Tibial artery (tissue), 4 donors: ENCODE results near the gene NTN1.
"Not testable (repeated sequence)": the region's sequence is repeated elsewhere in the genome, so short reads cannot be mapped to it uniquely, and the experiment has no call there.

ENCODE experiments used
- DNase-seq, 2 donors: peaks; one replicate each; pipeline ENCODE4 v3.0.0-alpha.2; 2019
- H3K27ac ChIP-seq, 2 donors: fragments of 200-600 bp; sonication (generic) in 1 of 2; 1 replicate in 1 of 2; 2 replicates in 1 of 2; pipeline ENCODE4 v1.5.1; 2018 to 2019; ENCODE audit warnings: mild to moderate bottlenecking in 1 of 2
- H3K27me3 ChIP-seq, 2 donors: fragments of 200-600 bp; sonication (generic) in 1 of 2; one replicate each; pipeline versions ENCODE4 v1.5.1 to v1.6.0; 2016 to 2019
- H3K36me3 ChIP-seq, 3 donors: fragments of 200-600 bp; sonication (generic) in 2 of 3; one replicate each; pipeline ENCODE4 v1.5.1; 2016 to 2019; ENCODE audit warnings: mild to moderate bottlenecking in 2 of 3
- H3K4me1 ChIP-seq, 4 donors: fragments of 200-600 bp; sonication (generic) in 2 of 4; 1 replicate in 3 of 4; 2 replicates in 1 of 4; pipeline ENCODE4 v1.5.1; 2016 to 2019
- H3K4me3 ChIP-seq, 2 donors: fragments of 200-600 bp; sonication (generic) in 1 of 2; 1 replicate in 1 of 2; 2 replicates in 1 of 2; pipeline ENCODE4 v1.5.1; 2018 to 2019; ENCODE audit warnings: mild to moderate bottlenecking in 2 of 2
- H3K9me3 ChIP-seq, 3 donors: fragments of 200-600 bp; sonication (generic) in 1 of 3; one replicate each; pipeline ENCODE4 v1.5.1; 2016 to 2019
- intact Hi-C: fragments of 100-400 bp; cut with DNase I; formaldehyde crosslinking; loops from one replicate; pipeline ENCODE4 v1.15.0; 2023; ENCODE audit warnings: low total_unique reads
- TF ChIP-seq, protein P1 (sequence below), 2 experiments: fragments of 200-600 bp in 1 of 2; fragments of 450-650 bp in 1 of 2; IDR thresholded peaks; one replicate each; pipeline ENCODE4 v1.5.1; 2017 to 2019; ENCODE audit warnings: antibody characterized with exemption in 2 of 2, mild to moderate bottlenecking in 1 of 2, moderate library complexity in 1 of 2

NTN1 gene

GRCh38 chr17:9021158-9021991 is at the start of gene NTN1:
TSS of gene NTN1 (plus strand) at chr17:9021510. CDS start at chr17:9022374, 864 bp downstream.
- intact Hi-C loops: loop anchor here (10.0 kb wide), 2 partner anchors 93 to 133 kb away; no protein-coding TSS in a partner anchor
- H3K27ac ChIP-seq: peak within 1 kb of the TSS; percentile 83 to 88
- H3K27me3 ChIP-seq: no peaks in the 10 kb centered on the region
- H3K36me3 ChIP-seq: no peaks in the 10 kb centered on the region
- peak within 1 kb of the TSS; percentile 74 to 87 for H3K4me3 ChIP-seq
- TF ChIP-seq, protein P1, sequence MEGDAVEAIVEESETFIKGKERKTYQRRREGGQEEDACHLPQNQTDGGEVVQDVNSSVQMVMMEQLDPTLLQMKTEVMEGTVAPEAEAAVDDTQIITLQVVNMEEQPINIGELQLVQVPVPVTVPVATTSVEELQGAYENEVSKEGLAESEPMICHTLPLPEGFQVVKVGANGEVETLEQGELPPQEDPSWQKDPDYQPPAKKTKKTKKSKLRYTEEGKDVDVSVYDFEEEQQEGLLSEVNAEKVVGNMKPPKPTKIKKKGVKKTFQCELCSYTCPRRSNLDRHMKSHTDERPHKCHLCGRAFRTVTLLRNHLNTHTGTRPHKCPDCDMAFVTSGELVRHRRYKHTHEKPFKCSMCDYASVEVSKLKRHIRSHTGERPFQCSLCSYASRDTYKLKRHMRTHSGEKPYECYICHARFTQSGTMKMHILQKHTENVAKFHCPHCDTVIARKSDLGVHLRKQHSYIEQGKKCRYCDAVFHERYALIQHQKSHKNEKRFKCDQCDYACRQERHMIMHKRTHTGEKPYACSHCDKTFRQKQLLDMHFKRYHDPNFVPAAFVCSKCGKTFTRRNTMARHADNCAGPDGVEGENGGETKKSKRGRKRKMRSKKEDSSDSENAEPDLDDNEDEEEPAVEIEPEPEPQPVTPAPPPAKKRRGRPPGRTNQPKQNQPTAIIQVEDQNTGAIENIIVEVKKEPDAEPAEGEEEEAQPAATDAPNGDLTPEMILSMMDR (IDR thresholded peaks at IDR 0.05): no peak
- DNase-seq: peak; percentile 46 to 81
- peaks cover 0 to 48% (median 27%) of the 10 kb centered on the region in 4 donors for H3K4me1 ChIP-seq
- no peaks in the 10 kb centered on the region for H3K9me3 ChIP-seq

DNA sequence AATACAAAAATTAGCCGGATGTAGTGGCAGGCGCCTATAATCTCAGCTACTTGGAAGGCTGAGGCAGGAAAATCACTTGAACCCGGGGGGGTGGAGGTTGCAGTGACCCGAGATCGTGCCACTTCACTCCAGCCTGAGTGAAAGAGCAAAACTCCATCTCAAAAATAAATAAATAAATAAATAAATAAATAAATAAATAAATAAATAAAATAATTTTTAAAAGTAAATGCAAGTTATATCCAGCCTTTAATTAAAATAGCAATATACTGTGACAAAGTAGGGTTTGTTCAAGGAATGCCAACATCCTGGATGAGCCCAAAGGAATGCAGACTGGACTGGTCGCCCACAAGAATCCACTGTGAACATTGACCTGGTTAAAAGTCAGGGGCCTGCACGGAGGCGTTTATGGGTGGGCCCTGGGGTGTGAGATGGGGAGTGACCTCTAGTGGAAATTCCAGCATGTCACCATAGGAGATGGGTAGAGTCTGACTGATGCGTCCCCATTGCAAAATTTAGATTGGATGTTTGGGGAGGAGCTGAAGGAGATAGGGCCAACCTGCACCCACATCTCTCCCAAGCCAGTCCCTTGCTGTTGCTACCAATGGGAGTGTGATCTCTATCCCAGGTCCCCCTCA is 46.1 kb upstream of the NTN1 start:
- intact Hi-C loops: no loop called here
- no peaks in the 10 kb centered on the region for H3K36me3 ChIP-seq

GRCh38 chr17:8976638-8977037 is 44.7 kb upstream of the NTN1 start:
- no peak for DNase-seq
- no peak overlapping the region for H3K27ac ChIP-seq
- H3K36me3 ChIP-seq: no peaks in the 10 kb centered on the region
- H3K27me3 ChIP-seq: no peaks in the 10 kb centered on the region
- TF ChIP-seq, protein P1 (IDR thresholded peaks at IDR 0.05): no peak
- no peak overlapping the region for H3K4me3 ChIP-seq
- H3K9me3 ChIP-seq: no peaks in the 10 kb centered on the region
- intact Hi-C loops: no loop called here
- no peaks in the 10 kb centered on the region for H3K4me1 ChIP-seq

More for the DNA sequence above, 46.1 kb upstream of the NTN1 start:
- Histone ChIP-seq H3K4me3 (no peak overlapping the region), H3K27me3 (no peaks in the 10 kb centered on the region), H3K9me3 (no peaks in the 10 kb centered on the region), H3K4me1 (no peaks in the 10 kb centered on the region), H3K27ac (no peak overlapping the region)
- TF ChIP-seq, protein P1 (IDR thresholded peaks at IDR 0.05): no peak
- no peak for DNase-seq

GRCh38 chr17:8979715-8980114 is 41.6 kb upstream of the NTN1 start:
- no peaks in the 10 kb centered on the region for H3K27me3 ChIP-seq
- H3K4me1 ChIP-seq: no peaks in the 10 kb centered on the region
- H3K36me3 ChIP-seq: no peaks in the 10 kb centered on the region
- H3K27ac ChIP-seq: no peak overlapping the region
- no peak overlapping the region for H3K4me3 ChIP-seq
- intact Hi-C loops: no loop called here
- no peaks in the 10 kb centered on the region for H3K9me3 ChIP-seq
- DNase-seq: no peak
- TF ChIP-seq, protein P1 (IDR thresholded peaks at IDR 0.05): no peak

DNA sequence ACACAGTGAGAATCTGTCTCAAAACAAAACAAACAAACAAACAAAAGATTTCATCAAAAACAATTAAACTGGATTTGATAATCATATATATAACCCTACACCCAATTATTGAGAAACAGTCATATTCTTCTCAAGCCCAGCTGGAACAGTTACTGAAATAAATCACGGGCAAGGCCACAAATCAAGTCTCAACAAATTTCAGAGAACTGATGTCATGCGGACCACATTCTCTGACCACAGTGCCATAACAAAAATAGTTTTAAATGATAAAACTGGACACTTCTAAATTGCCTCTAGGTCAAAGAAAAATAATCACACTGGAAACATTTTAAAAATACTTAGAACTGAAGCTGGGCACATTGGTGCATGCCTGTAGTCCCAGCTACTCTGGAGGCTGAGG is 39.9 kb upstream of the NTN1 start:
- TF ChIP-seq, protein P1 (IDR thresholded peaks at IDR 0.05): no peak
- Histone ChIP-seq H3K27me3 (no peaks in the 10 kb centered on the region), H3K36me3 (no peaks in the 10 kb centered on the region), H3K27ac (no peak overlapping the region), H3K4me3 (no peak overlapping the region), H3K4me1 (no peaks in the 10 kb centered on the region), H3K9me3 (no peaks in the 10 kb centered on the region)
- DNase-seq: no peak
- intact Hi-C loops: no loop called here

GRCh38 chr17:8984225-8984624 is 37.1 kb upstream of the NTN1 start:
- H3K36me3 ChIP-seq, H3K9me3 ChIP-seq, H3K4me3 ChIP-seq, DNase-seq, H3K4me1 ChIP-seq, H3K27me3 ChIP-seq, H3K27ac ChIP-seq, intact Hi-C loops: not testable (repeated sequence)
